Gastroesophageal sphincter (tissue), 3 donors: ENCODE measurements around the gene CACFD1.

Source experiments
- EP300 ChIP-seq: sonication (generic); formaldehyde crosslinking; IDR thresholded peaks from one replicate; pipeline ENCODE4 v1.6.1; 2017; ENCODE audit warnings: antibody characterized with exemption, mild to moderate bottlenecking
- POLR2A ChIP-seq, 2 donors: fragments of 450-650 bp; IDR thresholded peaks; one replicate each; pipeline ENCODE4 v1.6.1; 2017; ENCODE audit warnings: antibody characterized with exemption in 2 of 2, mild to moderate bottlenecking in 2 of 2, moderate library complexity in 1 of 2
- POLR2AphosphoS5 ChIP-seq: sonication (generic); formaldehyde crosslinking; IDR thresholded peaks from one replicate; pipeline ENCODE4 v1.6.1; 2017; ENCODE audit warnings: antibody characterized with exemption
- TF ChIP-seq, protein P1 (sequence below), 4 experiments: fragments of 200-600 bp in 2 of 4; fragments of 450-650 bp in 2 of 4; sonication (generic) in 1 of 4; IDR thresholded peaks; one replicate each; pipeline ENCODE4 v1.5.1; 2017 to 2019; ENCODE audit warnings: antibody characterized with exemption in 4 of 4, mild to moderate bottlenecking in 2 of 4, moderate library complexity in 2 of 4

- TF ChIP-seq POLR2AphosphoS5, result no peak
- TF ChIP-seq, protein P1, sequence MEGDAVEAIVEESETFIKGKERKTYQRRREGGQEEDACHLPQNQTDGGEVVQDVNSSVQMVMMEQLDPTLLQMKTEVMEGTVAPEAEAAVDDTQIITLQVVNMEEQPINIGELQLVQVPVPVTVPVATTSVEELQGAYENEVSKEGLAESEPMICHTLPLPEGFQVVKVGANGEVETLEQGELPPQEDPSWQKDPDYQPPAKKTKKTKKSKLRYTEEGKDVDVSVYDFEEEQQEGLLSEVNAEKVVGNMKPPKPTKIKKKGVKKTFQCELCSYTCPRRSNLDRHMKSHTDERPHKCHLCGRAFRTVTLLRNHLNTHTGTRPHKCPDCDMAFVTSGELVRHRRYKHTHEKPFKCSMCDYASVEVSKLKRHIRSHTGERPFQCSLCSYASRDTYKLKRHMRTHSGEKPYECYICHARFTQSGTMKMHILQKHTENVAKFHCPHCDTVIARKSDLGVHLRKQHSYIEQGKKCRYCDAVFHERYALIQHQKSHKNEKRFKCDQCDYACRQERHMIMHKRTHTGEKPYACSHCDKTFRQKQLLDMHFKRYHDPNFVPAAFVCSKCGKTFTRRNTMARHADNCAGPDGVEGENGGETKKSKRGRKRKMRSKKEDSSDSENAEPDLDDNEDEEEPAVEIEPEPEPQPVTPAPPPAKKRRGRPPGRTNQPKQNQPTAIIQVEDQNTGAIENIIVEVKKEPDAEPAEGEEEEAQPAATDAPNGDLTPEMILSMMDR (IDR thresholded peaks at IDR 0.05), result no peak
- no peak for TF ChIP-seq POLR2A (IDR thresholded peaks at IDR 0.05)
- no peak for TF ChIP-seq EP300
Observed at GRCh38 chr9:133491656-133491925, 31.8 kb downstream of the CACFD1 start.
